ENCODE results near the gene FAM174C. TPM values are rescaled to one million over a fixed set of nuclear protein-coding genes. Genes with fewer than 3 reads are reported as not detected.

FAM174C gene
- total RNA-seq, 1 donor from 2014 or later, result 22.7 TPM

DNA sequence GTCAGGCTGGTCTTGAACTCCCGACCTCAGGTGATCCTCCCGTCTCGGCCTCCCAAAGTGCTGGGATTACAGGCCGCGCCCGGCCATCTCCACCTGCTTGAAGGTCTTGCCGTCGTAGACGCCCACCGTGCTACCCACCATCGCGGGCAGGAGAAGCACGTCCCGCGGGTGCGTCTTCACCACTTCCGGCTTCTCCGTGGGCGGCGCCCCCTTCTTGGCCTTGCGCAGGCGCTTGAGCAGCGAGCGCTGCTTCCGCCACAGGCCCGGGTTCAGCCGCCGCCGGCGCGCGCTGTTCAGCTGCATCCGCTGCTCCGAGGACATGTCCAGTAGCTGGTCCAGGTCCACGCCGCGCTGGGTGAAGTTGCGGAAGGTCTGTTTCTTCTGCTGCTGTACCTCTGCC is 32.0 kb downstream of the FAM174C start:
- Mint-ChIP-seq H3K4me1 (ENCODE audit: unreplicated experiment) (no peaks in the 10 kb centered on the region), H3K27ac (ENCODE audit: unreplicated experiment) (no peak overlapping the region), H3K9me3 (ENCODE audit: unreplicated experiment) (no peaks in the 10 kb centered on the region), H3K36me3 (ENCODE audit: low read depth, unreplicated experiment) (no peaks in the 10 kb centered on the region), H3K4me3 (ENCODE audit: unreplicated experiment) (no peak overlapping the region), H3K27me3 (ENCODE audit: unreplicated experiment) (peaks cover 6% of the 10 kb centered on the region)
- no peak for DNase-seq (ENCODE audit: low spot score)
- TF ChIP-seq, protein P1, sequence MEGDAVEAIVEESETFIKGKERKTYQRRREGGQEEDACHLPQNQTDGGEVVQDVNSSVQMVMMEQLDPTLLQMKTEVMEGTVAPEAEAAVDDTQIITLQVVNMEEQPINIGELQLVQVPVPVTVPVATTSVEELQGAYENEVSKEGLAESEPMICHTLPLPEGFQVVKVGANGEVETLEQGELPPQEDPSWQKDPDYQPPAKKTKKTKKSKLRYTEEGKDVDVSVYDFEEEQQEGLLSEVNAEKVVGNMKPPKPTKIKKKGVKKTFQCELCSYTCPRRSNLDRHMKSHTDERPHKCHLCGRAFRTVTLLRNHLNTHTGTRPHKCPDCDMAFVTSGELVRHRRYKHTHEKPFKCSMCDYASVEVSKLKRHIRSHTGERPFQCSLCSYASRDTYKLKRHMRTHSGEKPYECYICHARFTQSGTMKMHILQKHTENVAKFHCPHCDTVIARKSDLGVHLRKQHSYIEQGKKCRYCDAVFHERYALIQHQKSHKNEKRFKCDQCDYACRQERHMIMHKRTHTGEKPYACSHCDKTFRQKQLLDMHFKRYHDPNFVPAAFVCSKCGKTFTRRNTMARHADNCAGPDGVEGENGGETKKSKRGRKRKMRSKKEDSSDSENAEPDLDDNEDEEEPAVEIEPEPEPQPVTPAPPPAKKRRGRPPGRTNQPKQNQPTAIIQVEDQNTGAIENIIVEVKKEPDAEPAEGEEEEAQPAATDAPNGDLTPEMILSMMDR (IDR thresholded peaks at IDR 0.05; ENCODE audit: unreplicated experiment), result no peak

DNA sequence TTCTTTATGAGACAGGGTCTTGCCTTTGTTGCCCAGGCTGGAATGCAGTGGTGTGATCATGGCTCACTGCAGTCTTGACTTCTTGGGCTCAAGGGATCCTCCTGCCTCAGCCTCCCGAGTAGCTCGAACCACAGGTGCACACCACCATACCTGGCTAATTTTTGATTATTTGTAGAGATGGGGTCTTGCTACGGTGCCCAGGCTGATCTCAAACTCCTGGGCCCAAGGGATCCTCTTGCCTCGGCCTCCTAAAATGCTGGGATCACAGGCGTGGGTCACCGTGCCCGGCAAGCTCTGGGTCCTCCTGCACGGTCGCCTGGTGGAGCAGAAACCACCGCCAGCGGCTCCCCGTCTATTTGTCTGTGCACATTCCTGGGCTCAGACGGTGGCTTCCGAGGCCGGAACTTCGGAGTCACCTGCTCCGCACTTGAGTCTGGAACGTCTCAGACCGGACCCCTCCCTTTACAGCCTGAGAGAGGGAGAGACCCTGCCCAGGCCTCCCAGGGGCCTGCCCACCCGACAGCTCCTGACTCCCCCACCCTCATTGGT is 32.5 kb downstream of the FAM174C start:
- Mint-ChIP-seq H3K4me3 (ENCODE audit: unreplicated experiment) (no peak overlapping the region), H3K36me3 (ENCODE audit: low read depth, unreplicated experiment) (no peaks in the 10 kb centered on the region), H3K27ac (ENCODE audit: unreplicated experiment) (no peak overlapping the region), H3K27me3 (ENCODE audit: unreplicated experiment) (peaks cover 6% of the 10 kb centered on the region), H3K4me1 (ENCODE audit: unreplicated experiment) (no peaks in the 10 kb centered on the region), H3K9me3 (ENCODE audit: unreplicated experiment) (no peaks in the 10 kb centered on the region)
- TF ChIP-seq, protein P1 (IDR thresholded peaks at IDR 0.05; ENCODE audit: unreplicated experiment), result no peak
- DNase-seq (ENCODE audit: low spot score), result no peak

- Mint-ChIP-seq H3K4me3 (ENCODE audit: unreplicated experiment) (no peak overlapping the region), H3K4me1 (ENCODE audit: unreplicated experiment) (no peaks in the 10 kb centered on the region), H3K27me3 (ENCODE audit: unreplicated experiment) (peaks cover 6% of the 10 kb centered on the region), H3K36me3 (ENCODE audit: low read depth, unreplicated experiment) (no peaks in the 10 kb centered on the region), H3K9me3 (ENCODE audit: unreplicated experiment) (no peaks in the 10 kb centered on the region), H3K27ac (ENCODE audit: unreplicated experiment) (no peak overlapping the region)
- TF ChIP-seq, protein P1 (IDR thresholded peaks at IDR 0.05; ENCODE audit: unreplicated experiment), result no peak
- no peak for DNase-seq (ENCODE audit: low spot score)
These were observed 33.4 kb downstream of the FAM174C start for GRCh38 chr19:1308718-1309117.

DNA sequence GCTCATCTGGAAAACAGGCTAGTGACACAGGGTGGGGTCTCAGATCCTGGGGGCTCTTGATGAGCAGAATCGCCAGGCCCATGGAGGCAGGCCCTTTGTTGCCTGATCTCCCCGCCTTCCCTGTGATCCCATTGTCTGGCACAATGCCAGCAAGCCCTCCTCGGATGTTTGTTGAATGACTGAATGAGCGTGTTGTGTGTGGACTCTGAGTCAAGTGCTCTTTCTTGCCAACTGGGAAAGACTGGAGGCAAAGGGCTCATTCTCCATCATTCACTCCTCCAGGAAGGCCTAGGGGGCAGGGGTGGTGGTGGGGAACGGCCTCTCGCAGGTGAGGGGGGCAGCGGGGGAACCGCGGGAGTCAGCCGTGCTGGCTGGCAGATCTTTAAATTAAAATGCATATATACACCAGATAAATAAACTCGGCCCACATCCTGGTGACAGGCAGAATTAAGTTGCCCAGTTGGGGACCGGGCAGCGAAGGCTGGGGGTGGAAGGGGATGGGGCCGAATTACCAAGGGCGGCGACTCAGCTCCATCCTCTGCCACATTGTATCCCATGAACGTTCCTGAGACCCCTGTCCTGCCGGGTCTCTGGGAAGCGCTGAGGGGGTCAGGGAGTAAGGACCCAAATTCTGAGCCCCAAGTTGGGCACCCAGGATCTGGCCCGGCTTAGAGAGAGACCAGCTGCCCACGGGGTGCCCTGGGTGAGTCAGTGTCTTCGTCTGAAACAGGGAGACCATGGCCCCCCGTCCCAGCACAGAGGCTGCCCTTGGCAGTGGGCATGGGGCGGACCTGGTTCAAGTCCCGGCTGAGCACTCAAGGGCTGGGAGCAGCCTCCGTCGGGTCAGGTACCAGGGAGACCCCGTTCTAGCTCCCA is 34.9 kb downstream of the FAM174C start:
- Mint-ChIP-seq H3K27me3 (ENCODE audit: unreplicated experiment) (peaks cover 6% of the 10 kb centered on the region), H3K4me1 (ENCODE audit: unreplicated experiment) (no peaks in the 10 kb centered on the region), H3K36me3 (ENCODE audit: low read depth, unreplicated experiment) (no peaks in the 10 kb centered on the region), H3K9me3 (ENCODE audit: unreplicated experiment) (no peaks in the 10 kb centered on the region), H3K4me3 (ENCODE audit: unreplicated experiment) (no peak overlapping the region), H3K27ac (ENCODE audit: unreplicated experiment) (no peak overlapping the region)
- DNase-seq (ENCODE audit: low spot score), result no peak
- TF ChIP-seq, protein P1 (IDR thresholded peaks at IDR 0.05; ENCODE audit: unreplicated experiment), result no peak

GRCh38 chr19:1310853-1311180 is 35.5 kb downstream of the FAM174C start:
- Mint-ChIP-seq H3K27ac (ENCODE audit: unreplicated experiment) (no peak overlapping the region), H3K4me1 (ENCODE audit: unreplicated experiment) (no peaks in the 10 kb centered on the region), H3K36me3 (ENCODE audit: low read depth, unreplicated experiment) (no peaks in the 10 kb centered on the region), H3K4me3 (ENCODE audit: unreplicated experiment) (no peak overlapping the region), H3K27me3 (ENCODE audit: unreplicated experiment) (peaks cover 6% of the 10 kb centered on the region), H3K9me3 (ENCODE audit: unreplicated experiment) (no peaks in the 10 kb centered on the region)
- TF ChIP-seq, protein P1 (IDR thresholded peaks at IDR 0.05; ENCODE audit: unreplicated experiment), result no peak
- DNase-seq (ENCODE audit: low spot score), result no peak
